HEK293T (cell line): ENCODE measurements around the gene TRIM67.

Experiments used
- BHLHE40 ChIP-seq: fragments of 450-650 bp; IDR thresholded peaks from 2 replicates; pipeline ENCODE4 v1.6.1; 2016; ENCODE audit warnings: mild to moderate bottlenecking, moderate library complexity, borderline replicate concordance
- FOXM1 ChIP-seq: fragments of 450-650 bp; IDR thresholded peaks from 2 replicates; pipeline ENCODE4 v1.6.1; 2017; ENCODE audit warnings: mild to moderate bottlenecking, borderline replicate concordance

DNA sequence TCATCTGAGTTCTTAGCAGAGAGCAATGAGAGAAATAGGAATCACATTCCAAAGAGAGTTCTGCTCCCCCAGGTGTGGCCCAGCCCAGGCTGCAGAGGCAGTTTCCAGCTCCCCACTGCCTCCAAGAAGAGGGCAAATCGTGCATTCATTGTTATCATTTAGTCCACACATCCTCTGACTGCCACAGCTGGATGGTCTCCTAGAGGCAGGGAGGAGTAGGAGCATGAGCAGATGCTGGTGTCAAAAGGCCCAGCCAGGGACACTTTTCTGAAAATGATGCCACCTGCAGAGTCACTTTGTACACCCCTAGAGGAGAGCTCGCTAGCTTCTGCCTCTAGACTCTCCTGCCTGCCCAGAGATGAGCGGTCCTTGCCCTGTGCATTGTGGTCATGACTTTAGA is 45.6 kb downstream of the TRIM67 start:
- TF ChIP-seq FOXM1 (no peak), BHLHE40 (no peak)
